H1 (cell line): ENCODE results near the gene FAR1. TPM values are rescaled to one million over a fixed set of nuclear protein-coding genes. Genes with fewer than 3 reads are reported as not detected.

Experiments
- CHD1 ChIP-seq: IDR thresholded peaks from 2 replicates; pipeline ENCODE4 v1.6.1; 2012; ENCODE audit warnings: low read depth, low read length, improper control_type of control experiment
- CHD7 ChIP-seq: fragments of 300-600 bp; sonication (generic); IDR thresholded peaks from 2 replicates; pipeline ENCODE4 v1.7.1; 2012; ENCODE audit warnings: low read length, moderate library complexity, mild to moderate bottlenecking, inconsistent platforms; ENCODE audit not compliant: insufficient replicate concordance
- RFX5 ChIP-seq: IDR thresholded peaks from 2 replicates; pipeline ENCODE4 v1.6.1; 2011; ENCODE audit warnings: low read depth, low read length, improper control_type of control experiment, borderline replicate concordance
- YY1 ChIP-seq: IDR thresholded peaks from 2 replicates; pipeline ENCODE4 v1.6.1; 2011; ENCODE audit warnings: low read depth, mild to moderate bottlenecking, low read length
- polyA plus RNA-seq, 7 experiments: library from polyadenylated mRNA; depleted of rRNA in 3 of 7; stranded (reverse) in 5 of 7; unstranded in 2 of 7; fragments of >200 nt in 5 of 7; fragments of 200-250 nt in 2 of 7; gene quantifications; 1 replicate in 5 of 7; 2 replicates in 1 of 7; 4 replicates in 1 of 7; pipeline versions ENCODE4 v1.2.1 to v1.2.3, GENCODE V29; 2011 to 2013; ENCODE audit warnings: missing spikeins in 2 of 7, mixed read lengths in 2 of 7
- total RNA-seq: library from RNA; stranded (reverse); fragmentation: NEBNext Ultra II Directional; extraction: Animal tissue kit (Norgen Biotek cat#: 25700); gene quantifications from 2 replicates; pipeline ENCODE4 v1.2.1, GENCODE V29; 2021

FAR1 gene
- total and polyA plus RNA-seq, 2 of the 8 experiments (the other 6 are each of a cell fraction or from before 2014, with no cell fraction given), result 29.7 to 68.5 TPM

DNA sequence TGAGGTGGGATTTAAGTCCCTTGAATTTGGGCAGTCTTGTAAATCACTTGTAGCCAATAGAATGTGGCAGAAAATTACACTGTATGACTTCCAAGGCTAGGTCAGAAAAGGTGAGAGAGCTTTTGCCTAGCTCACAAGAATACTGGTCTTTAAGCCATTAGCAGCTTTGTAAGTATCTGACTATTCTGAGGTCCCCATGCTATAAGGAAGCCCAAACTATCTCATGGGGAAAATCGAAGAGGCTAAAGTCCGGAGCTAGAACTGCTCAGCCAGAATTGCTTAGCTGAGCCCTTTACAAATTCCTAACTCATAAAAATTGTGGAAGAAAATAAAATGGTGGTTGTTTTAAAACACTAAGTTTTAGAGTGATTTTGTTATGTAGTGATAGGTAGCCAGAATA, 13.0 kb downstream of the FAR1 start (continued):
- TF ChIP-seq CHD7, result no peak
- no peak for TF ChIP-seq CHD1
- no peak for TF ChIP-seq RFX5
- no peak for TF ChIP-seq YY1
